Right hindlimb (tissue), 1 donor: ENCODE data around the gene IFNK.
A peak's percentile ranks its signal among the peaks of the same experiment; 100 is the strongest.

ENCODE experiments used
- DNase-seq: peaks from one replicate; pipeline ENCODE4 v3.0.0-alpha.2; 2018

Gene IFNK

GRCh38 chr9:27539479-27540441 is 15.7 kb downstream of the IFNK start:
- peak; percentile 42 for DNase-seq

- no peak for DNase-seq
These were observed 16.4 kb downstream of the IFNK start for GRCh38 chr9:27540502-27540901.

- DNase-seq = no peak
These were observed 17.6 kb downstream of the IFNK start for GRCh38 chr9:27541740-27542139.

GRCh38 chr9:27542508-27542907 is 18.4 kb downstream of the IFNK start:
- no peak for DNase-seq

- no peak for DNase-seq
These were observed 21.4 kb downstream of the IFNK start for GRCh38 chr9:27545471-27545870.

GRCh38 chr9:27548055-27548741 is 24.1 kb downstream of the IFNK start:
- no peak for DNase-seq

- no peak for DNase-seq
These were observed 25.2 kb downstream of the IFNK start for GRCh38 chr9:27549196-27549755.

GRCh38 chr9:27554712-27555111 is 30.6 kb downstream of the IFNK start:
- DNase-seq = no peak

- DNase-seq = no peak
These were observed 32.4 kb downstream of the IFNK start for GRCh38 chr9:27556470-27556869.

GRCh38 chr9:27558307-27558706 is 34.2 kb downstream of the IFNK start:
- no peak for DNase-seq

GRCh38 chr9:27560457-27560856 is 36.4 kb downstream of the IFNK start:
- no peak for DNase-seq

- DNase-seq = no peak
These were observed 37.6 kb downstream of the IFNK start for GRCh38 chr9:27561685-27562084.

- DNase-seq = no peak
These were observed 39.8 kb downstream of the IFNK start for GRCh38 chr9:27563738-27564430.

GRCh38 chr9:27564670-27565069 is 40.6 kb downstream of the IFNK start:
- no peak for DNase-seq

- no peak for DNase-seq
These were observed 41.6 kb downstream of the IFNK start for GRCh38 chr9:27565696-27566095.

- no peak for DNase-seq
These were observed 42.0 kb downstream of the IFNK start for GRCh38 chr9:27566118-27566517.

- no peak for DNase-seq
These were observed 45.3 kb downstream of the IFNK start for GRCh38 chr9:27569406-27569805.

- DNase-seq = no peak
These were observed 46.9 kb downstream of the IFNK start for GRCh38 chr9:27571011-27571410.

GRCh38 chr9:27572061-27572460 is 48.0 kb downstream of the IFNK start:
- DNase-seq = no peak

GRCh38 chr9:27572566-27572917 is 48.5 kb downstream of the IFNK start:
- no peak for DNase-seq

GRCh38 chr9:27572918-27573633 is 49.0 kb downstream of the IFNK start, which contains the start of gene C9orf72:
Gene C9orf72 (minus strand): TSS chr9:27573481. CDS start chr9:27567120, 6,361 bp downstream.
- peak; percentile 91 for DNase-seq
